ENCODE measurements around the gene BSPH1.

DNA sequence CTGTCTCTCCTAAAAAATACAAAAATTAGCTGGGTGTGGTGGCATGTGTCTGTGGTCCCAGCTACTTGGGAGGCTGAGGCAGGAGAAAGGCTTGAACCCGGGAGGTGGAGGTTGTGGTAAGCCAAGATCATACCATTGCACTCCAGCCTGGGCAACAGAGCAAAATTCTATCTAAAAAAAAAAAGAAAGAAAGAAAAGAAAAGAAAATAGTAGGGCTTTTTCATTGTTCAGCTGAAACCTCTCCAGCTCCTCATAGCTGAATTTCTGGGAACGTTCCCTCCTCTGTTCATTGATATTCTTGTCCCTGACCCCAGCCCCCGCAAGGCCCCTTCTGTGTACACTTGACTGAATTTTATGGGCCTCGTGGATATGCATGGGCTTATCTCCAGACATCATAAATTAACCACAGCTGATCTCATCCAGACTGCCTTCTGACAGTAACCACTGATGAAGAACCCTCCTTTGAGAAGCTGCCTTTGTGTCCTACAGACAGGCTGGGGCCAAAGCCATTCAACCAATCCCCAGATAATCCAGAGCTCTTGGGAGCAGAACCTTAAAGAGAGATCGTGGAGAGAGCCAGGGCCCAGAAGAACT lies 2.3 kb upstream of the BSPH1 start, which contains the start of gene ELSPBP1:
- TF ChIP-seq, protein P1, sequence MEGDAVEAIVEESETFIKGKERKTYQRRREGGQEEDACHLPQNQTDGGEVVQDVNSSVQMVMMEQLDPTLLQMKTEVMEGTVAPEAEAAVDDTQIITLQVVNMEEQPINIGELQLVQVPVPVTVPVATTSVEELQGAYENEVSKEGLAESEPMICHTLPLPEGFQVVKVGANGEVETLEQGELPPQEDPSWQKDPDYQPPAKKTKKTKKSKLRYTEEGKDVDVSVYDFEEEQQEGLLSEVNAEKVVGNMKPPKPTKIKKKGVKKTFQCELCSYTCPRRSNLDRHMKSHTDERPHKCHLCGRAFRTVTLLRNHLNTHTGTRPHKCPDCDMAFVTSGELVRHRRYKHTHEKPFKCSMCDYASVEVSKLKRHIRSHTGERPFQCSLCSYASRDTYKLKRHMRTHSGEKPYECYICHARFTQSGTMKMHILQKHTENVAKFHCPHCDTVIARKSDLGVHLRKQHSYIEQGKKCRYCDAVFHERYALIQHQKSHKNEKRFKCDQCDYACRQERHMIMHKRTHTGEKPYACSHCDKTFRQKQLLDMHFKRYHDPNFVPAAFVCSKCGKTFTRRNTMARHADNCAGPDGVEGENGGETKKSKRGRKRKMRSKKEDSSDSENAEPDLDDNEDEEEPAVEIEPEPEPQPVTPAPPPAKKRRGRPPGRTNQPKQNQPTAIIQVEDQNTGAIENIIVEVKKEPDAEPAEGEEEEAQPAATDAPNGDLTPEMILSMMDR (IDR thresholded peaks at IDR 0.05; ENCODE audit: low read length) = no peak
- TF ChIP-seq EZH2phosphoT487 (IDR thresholded peaks at IDR 0.05; ENCODE audit: low read length) (no peak), EZH2 (optimal IDR thresholded peaks at IDR 0.05; ENCODE audit: low read depth, low read length) (no peak)

Data from MM.1S (cell line).